Fibroblast of lung (primary cell): ENCODE results near the gene RFX1. TPM values are rescaled to one million over a fixed set of nuclear protein-coding genes. Genes with fewer than 3 reads are reported as not detected.

ENCODE experiments used
- DNase-seq, 2 donors: peaks; one replicate each; pipeline versions ENCODE4 v3.0.0 to v3.0.0-alpha.2; 2010; ENCODE audit warnings: low read depth in 2 of 2
- H2AFZ ChIP-seq: 2 replicates; pipeline ENCODE4 v1.5.1; 2012; ENCODE audit warnings: low read length, control low read depth, inconsistent platforms
- H3K27ac ChIP-seq: 2 replicates; pipeline ENCODE4 v1.5.1; 2011; ENCODE audit warnings: low read length, control low read depth; ENCODE audit not compliant: insufficient read depth
- H3K27me3 ChIP-seq: 2 replicates; pipeline ENCODE4 v1.5.1; 2011; ENCODE audit warnings: mild to moderate bottlenecking, low read length; ENCODE audit not compliant: control insufficient read depth, insufficient read depth
- H3K36me3 ChIP-seq: 2 replicates; pipeline ENCODE4 v1.5.1; 2011; ENCODE audit warnings: low read length; ENCODE audit not compliant: control insufficient read depth, insufficient read depth
- H3K4me1 ChIP-seq: 2 replicates; pipeline ENCODE4 v1.5.1; 2011; ENCODE audit warnings: low read length; ENCODE audit not compliant: control insufficient read depth, insufficient read depth; ENCODE audit errors: extremely low read depth
- H3K4me2 ChIP-seq: 2 replicates; pipeline ENCODE4 v1.5.1; 2011; ENCODE audit warnings: low read length, control low read depth; ENCODE audit not compliant: insufficient read depth; ENCODE audit errors: extremely low read depth
- H3K4me3 ChIP-seq, 4 experiments: fragments of 200-600 bp in 1 of 4; sonication (generic) in 1 of 4; replicated peaks in 1 of 4; 2 replicates each; pipeline ENCODE4 v1.5.1; 2011 to 2016; ENCODE audit warnings: low read length in 4 of 4, low read depth in 3 of 4, mild to moderate bottlenecking in 3 of 4, control low read depth in 2 of 4, inconsistent platforms in 1 of 4, mixed read lengths in 1 of 4; ENCODE audit not compliant: insufficient read depth in 1 of 4; ENCODE audit errors: control extremely low read depth in 1 of 4
- H3K79me2 ChIP-seq: 2 replicates; pipeline ENCODE4 v1.5.1; 2012; ENCODE audit warnings: mild to moderate bottlenecking, low read length, inconsistent platforms; ENCODE audit not compliant: control insufficient read depth, insufficient read depth
- H3K9ac ChIP-seq: 2 replicates; pipeline ENCODE4 v1.5.1; 2011; ENCODE audit warnings: mild to moderate bottlenecking, low read length, control low read depth; ENCODE audit not compliant: insufficient read depth
- H3K9me3 ChIP-seq: 2 replicates; pipeline ENCODE4 v1.5.1; 2012; ENCODE audit warnings: low read depth, low read length; ENCODE audit not compliant: control insufficient read depth, insufficient read depth
- H4K20me1 ChIP-seq: 2 replicates; pipeline ENCODE4 v1.5.1; 2011; ENCODE audit warnings: low read length; ENCODE audit not compliant: control insufficient read depth, insufficient read depth; ENCODE audit errors: extremely low read depth
- CTCF ChIP-seq, 2 donors: IDR thresholded peaks in 1 of 2; conservative IDR thresholded peaks in 1 of 2; 1 replicate in 1 of 2; 2 replicates in 1 of 2; pipeline ENCODE4 v1.5.1; 2011 to 2012; ENCODE audit warnings: low read length in 2 of 2, control low read depth in 1 of 2, inconsistent platforms in 1 of 2, low read depth in 1 of 2, mild to moderate bottlenecking in 1 of 2
- EZH2 ChIP-seq: IDR thresholded peaks from 2 replicates; pipeline ENCODE4 v1.5.1; 2012; ENCODE audit warnings: low read length, control low read depth, mild to moderate bottlenecking; ENCODE audit errors: missing control alignments
- polyA plus RNA-seq, 2 donors: library from polyadenylated mRNA; depleted of rRNA in 1 of 2; stranded (reverse) in 1 of 2; unstranded in 1 of 2; fragments of >200 nt; gene quantifications; 2 replicates each; pipeline ENCODE4 v1.2.1, GENCODE V29; 2011 to 2012; ENCODE audit warnings: missing spikeins in 1 of 2
- total RNA-seq: library from RNA; depleted of rRNA; stranded (reverse); fragments of >200 nt; gene quantifications from 2 replicates; pipeline ENCODE4 v1.2.1, GENCODE V29; 2014

The RFX1 gene
- total and polyA plus RNA-seq, 2 donors (not counting 1 experiment from before 2014, with no cell fraction given), result 0.44 to 2.6 TPM

GRCh38 chr19:14006766-14007562 lies 844 bp upstream of the RFX1 start:
- Histone ChIP-seq H3K4me3 (peak overlapping the region; percentile 60 to 81 (median 71)), H4K20me1 (no peaks in the 10 kb centered on the region), H3K4me1 (peaks cover 15% of the 10 kb centered on the region), H3K4me2 (peak overlapping the region; percentile 59), H3K9ac (peak overlapping the region; percentile 98), H3K36me3 (no peaks in the 10 kb centered on the region), H3K27me3 (no peaks in the 10 kb centered on the region), H2AFZ (peak overlapping the region; percentile 59), H3K9me3 (no peaks in the 10 kb centered on the region), H3K79me2 (peaks cover 2% of the 10 kb centered on the region), H3K27ac (peak overlapping the region; percentile 98)
- no peak for DNase-seq
- TF ChIP-seq CTCF (conservative IDR thresholded peaks at IDR 0.05 in 1 of 2, IDR thresholded peaks at IDR 0.05 in 1 of 2; ENCODE audit: low read depth in 1 of 2, low read length in 2 of 2) (no peak), EZH2 (no peak)

- peaks cover 15% of the 10 kb centered on the region for H3K4me1 ChIP-seq
Measured at GRCh38 chr19:14005349-14006084, 603 bp downstream of the RFX1 start.

More at GRCh38 chr19:14005349-14006084, 603 bp downstream of the RFX1 start:
- DNase-seq, result peak; percentile 78 to 84
- Histone ChIP-seq H3K27me3 (no peaks in the 10 kb centered on the region), H3K9me3 (no peaks in the 10 kb centered on the region), H3K27ac (peak overlapping the region; percentile 98), H3K4me3 (peak overlapping the region; percentile 16 to 73 (median 46)), H3K79me2 (peaks cover 5% of the 10 kb centered on the region), H3K4me2 (peak overlapping the region; percentile 83), H4K20me1 (no peaks in the 10 kb centered on the region), H2AFZ (peak overlapping the region; percentile 43), H3K36me3 (no peaks in the 10 kb centered on the region), H3K9ac (peak overlapping the region; percentile 82)
- no peak for TF ChIP-seq EZH2
- no peak for TF ChIP-seq CTCF (conservative IDR thresholded peaks at IDR 0.05 in 1 of 2, IDR thresholded peaks at IDR 0.05 in 1 of 2; ENCODE audit: low read depth in 1 of 2, low read length in 2 of 2)
